ENCODE results near the gene PLEKHA6.

DNA sequence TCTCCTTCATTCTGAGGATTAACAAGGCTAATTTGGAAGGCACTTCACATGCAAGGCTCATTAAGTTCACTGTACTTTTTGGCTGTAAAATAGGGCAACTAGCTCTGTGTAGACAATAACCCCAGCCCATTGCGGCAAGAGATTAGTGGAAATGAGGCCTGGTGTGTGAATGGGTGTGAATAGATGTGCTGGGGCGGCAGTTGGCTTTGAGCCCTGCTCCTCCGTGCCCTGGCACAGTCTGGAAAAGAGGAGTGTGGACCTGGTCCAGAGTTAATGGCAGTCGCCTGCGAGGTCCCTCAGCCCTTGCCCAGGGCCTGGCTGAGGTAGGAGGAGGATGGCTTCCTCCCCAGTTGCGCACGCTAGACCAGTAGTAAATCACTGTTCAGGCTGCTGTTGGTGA, 168.3 kb downstream of the PLEKHA6 start:
- TF ChIP-seq POLR2A (IDR thresholded peaks at IDR 0.05; ENCODE audit: low read length) (no peak), GATA1 (IDR thresholded peaks at IDR 0.05; ENCODE audit: low read depth, low read length) (no peak)

Measured in erythroblast (primary cell).